Heart left ventricle (tissue), 13 donors: ENCODE measurements around the gene NTM.

Source experiments
- POLR2A ChIP-seq, 2 donors: fragments of 450-650 bp; IDR thresholded peaks; one replicate each; pipeline ENCODE4 v1.6.1; 2017; ENCODE audit warnings: antibody characterized with exemption in 2 of 2, mild to moderate bottlenecking in 2 of 2, moderate library complexity in 2 of 2
- TF ChIP-seq, protein P1 (sequence below), 12 donors: fragments of 200-600 bp; sonication (generic) in 4 of 12; IDR thresholded peaks; one replicate each; pipeline versions ENCODE4 v1.5.0 to v1.8.0; 2018 to 2022; ENCODE audit warnings: antibody characterized with exemption in 12 of 12, mild to moderate bottlenecking in 5 of 12
- donor health status: ischemic (EF 13 %, LVEDD 7.1; RV severe dilation, severe dysfunction).
- donor health status: DM: no; HTN: yes; CAD: no.
- donor health status: DM: no; HTN: no; CAD: no.
- donor health status: ischemic (EF 25% LVEDD 6.9; RV normal size, moderate dysfunction).
- donor health status: ischemic (EF 25% LVEDD 5.7; RV mildly dilated, moderate dysfunction).
- donor health status: ischemic (EF 35%, LVEDD 5.7; RV mildly dilated, moderate dysfunction).
- donor health status: nonischemic (EF 11% LVEDD 7.7; RV severe dilation, severe dysfunction).
- donor health status: DM: yes; HTN: yes; CAD: no.
- donor health status: PGD.
- donor health status: ischemic (EF 29% LVEDD 5.4; RV normal size, mild dysfunction).
- donor health status: nonischemic (EF 23%, LVEDD 6.1; RV moderate dilation, normal function).

DNA sequence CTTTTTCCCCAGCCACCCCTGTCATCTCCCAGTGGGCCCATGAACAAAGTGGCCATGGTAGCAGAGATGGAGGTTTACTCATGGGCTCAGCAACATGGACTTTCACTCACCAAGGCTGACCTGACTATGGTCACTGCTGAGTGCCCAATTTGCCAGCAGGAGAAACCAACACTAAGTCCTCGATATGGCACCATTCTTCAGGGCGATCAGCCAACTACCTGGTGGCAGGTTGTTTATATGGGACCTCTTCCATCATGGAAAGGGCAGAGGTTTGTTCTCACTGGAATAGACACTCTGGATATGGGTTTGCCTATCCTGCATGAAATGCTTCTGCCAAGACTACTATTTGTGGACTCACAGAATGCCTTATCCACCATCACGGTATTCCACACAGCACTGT is 1009.1 kb downstream of the NTM start:
- TF ChIP-seq, protein P1, sequence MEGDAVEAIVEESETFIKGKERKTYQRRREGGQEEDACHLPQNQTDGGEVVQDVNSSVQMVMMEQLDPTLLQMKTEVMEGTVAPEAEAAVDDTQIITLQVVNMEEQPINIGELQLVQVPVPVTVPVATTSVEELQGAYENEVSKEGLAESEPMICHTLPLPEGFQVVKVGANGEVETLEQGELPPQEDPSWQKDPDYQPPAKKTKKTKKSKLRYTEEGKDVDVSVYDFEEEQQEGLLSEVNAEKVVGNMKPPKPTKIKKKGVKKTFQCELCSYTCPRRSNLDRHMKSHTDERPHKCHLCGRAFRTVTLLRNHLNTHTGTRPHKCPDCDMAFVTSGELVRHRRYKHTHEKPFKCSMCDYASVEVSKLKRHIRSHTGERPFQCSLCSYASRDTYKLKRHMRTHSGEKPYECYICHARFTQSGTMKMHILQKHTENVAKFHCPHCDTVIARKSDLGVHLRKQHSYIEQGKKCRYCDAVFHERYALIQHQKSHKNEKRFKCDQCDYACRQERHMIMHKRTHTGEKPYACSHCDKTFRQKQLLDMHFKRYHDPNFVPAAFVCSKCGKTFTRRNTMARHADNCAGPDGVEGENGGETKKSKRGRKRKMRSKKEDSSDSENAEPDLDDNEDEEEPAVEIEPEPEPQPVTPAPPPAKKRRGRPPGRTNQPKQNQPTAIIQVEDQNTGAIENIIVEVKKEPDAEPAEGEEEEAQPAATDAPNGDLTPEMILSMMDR (IDR thresholded peaks at IDR 0.05): no peak
- TF ChIP-seq POLR2A (IDR thresholded peaks at IDR 0.05): no peak
